GM12878 (cell line): ENCODE measurements around the gene UBR7.

Source experiments
- EZH2 ChIP-seq: IDR thresholded peaks from 2 replicates; pipeline ENCODE4 v1.6.1; 2012; ENCODE audit warnings: low read depth, mild to moderate bottlenecking, control low read depth, inconsistent platforms, low read length, borderline replicate concordance; ENCODE audit not compliant: control insufficient read depth
- POLR2A ChIP-seq: IDR thresholded peaks from 2 replicates; pipeline ENCODE4 v1.6.1; 2011; ENCODE audit warnings: low read depth, mild to moderate bottlenecking, low read length

DNA sequence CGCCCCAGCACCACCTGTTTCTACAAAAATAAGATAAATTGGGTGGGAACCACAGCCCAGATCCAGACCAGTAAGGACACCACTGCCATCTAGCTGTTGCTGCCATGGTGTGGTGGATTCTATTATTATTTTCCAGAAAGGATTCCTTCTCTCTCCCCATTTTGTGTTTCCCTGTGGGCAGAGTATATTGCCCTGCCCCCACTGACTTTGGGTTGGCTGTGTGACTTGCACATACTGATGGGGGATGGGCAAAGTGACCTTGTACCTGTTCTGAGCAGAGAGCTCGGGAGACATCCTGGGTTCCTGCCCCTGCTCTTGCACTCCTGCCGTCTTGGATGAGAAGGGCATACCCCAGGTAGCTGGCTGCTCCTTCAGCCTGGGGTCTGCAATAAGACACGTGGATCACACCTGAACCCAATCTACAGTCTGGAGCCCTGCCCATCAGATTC, 46.7 kb upstream of the UBR7 start:
- TF ChIP-seq EZH2 (no peak), POLR2A (no peak)
